K562 (cell line): ENCODE measurements around the gene BCL2L13. TPM values are rescaled to one million over a fixed set of nuclear protein-coding genes. Genes with fewer than 3 reads are reported as not detected.
A peak's percentile ranks its signal among the peaks of the same experiment; 100 is the strongest.

Experiments
- ARNT ChIP-seq, 2 experiments: fragments of 450-650 bp; IDR thresholded peaks; 2 replicates each; pipeline ENCODE4 v1.6.1; 2016; ENCODE audit warnings: mild to moderate bottlenecking in 1 of 2
- BMI1 ChIP-seq: fragments of 150-350 bp; IDR thresholded peaks from 2 replicates; pipeline ENCODE4 v1.6.1; 2014; ENCODE audit warnings: low read length
- EP300 ChIP-seq: IDR thresholded peaks from 2 replicates; pipeline ENCODE4 v1.6.1; 2012; ENCODE audit warnings: low read length, improper control_type of control experiment
- FOXA3 ChIP-seq, 2 experiments: fragments of 450-650 bp in 1 of 2; sonication (generic) in 1 of 2; formaldehyde crosslinking; IDR thresholded peaks in 1 of 2; conservative IDR thresholded peaks in 1 of 2; 2 replicates each; pipeline versions ENCODE4 v1.4.0 to v1.8.0; 2020 to 2022; ENCODE audit warnings: mild to moderate bottlenecking in 2 of 2, missing genetic modification reagents in 1 of 2
- FOXK1 ChIP-seq: sonication (generic); formaldehyde crosslinking; IDR thresholded peaks from 2 replicates; pipeline ENCODE4 v1.8.0; 2022; ENCODE audit warnings: missing genetic modification reagents, mild to moderate bottlenecking, borderline replicate concordance
- POU5F1 ChIP-seq: fragments of 150-350 bp; IDR thresholded peaks from 2 replicates; pipeline ENCODE4 v1.6.1; 2014; ENCODE audit warnings: borderline replicate concordance, low read length, low read depth, mild to moderate bottlenecking; ENCODE audit not compliant: partially characterized antibody
- PURB ChIP-seq: sonication (generic); formaldehyde crosslinking; IDR thresholded peaks from 2 replicates; pipeline ENCODE4 v1.9.0; 2021; ENCODE audit warnings: low read depth, mild to moderate bottlenecking, missing genetic modification reagents
- RB1 ChIP-seq: fragments of 450-650 bp; IDR thresholded peaks from 2 replicates; pipeline ENCODE4 v1.6.1; 2017; ENCODE audit warnings: low read depth, mild to moderate bottlenecking
- RBFOX2 ChIP-seq: fragments of 200-400 bp; formaldehyde crosslinking; IDR thresholded peaks from 2 replicates; pipeline ENCODE4 v1.6.1; 2017; ENCODE audit warnings: low read depth, mild to moderate bottlenecking, low read length, moderate library complexity
- SMAD4 ChIP-seq: fragments of 250-450 bp; sonication (Bioruptor Pico); conservative IDR thresholded peaks from 2 replicates; pipeline ENCODE4 v1.8.0; 2021; ENCODE audit warnings: inconsistent platforms, mild to moderate bottlenecking, moderate library complexity
- SPI1 ChIP-seq: IDR thresholded peaks from 2 replicates; pipeline ENCODE4 v1.6.1; 2011; ENCODE audit warnings: low read depth, low read length, control low read depth, borderline replicate concordance
- ZBTB1 ChIP-seq: sonication (generic); formaldehyde crosslinking; IDR thresholded peaks from 2 replicates; pipeline ENCODE4 v1.8.1; 2023; ENCODE audit warnings: missing genetic modification reagents, low read depth, mild to moderate bottlenecking, borderline replicate concordance
- ZNF239 ChIP-seq: fragments of 250-450 bp; sonication (Bioruptor Pico); IDR thresholded peaks from 2 replicates; pipeline ENCODE4 v1.4.0; 2020; ENCODE audit warnings: mild to moderate bottlenecking
- polyA plus RNA-seq, 8 experiments: library from polyadenylated mRNA; depleted of rRNA in 4 of 8; stranded (reverse) in 5 of 8; unstranded in 3 of 8; fragments of >200 nt; fragmentation: Nextera tagmentation in 2 of 8; fragmentation: Illumina TruSeq in 1 of 8; extraction: Ambion mirVana in 2 of 8; extraction: Trizol in 1 of 8; gene quantifications; 2 replicates each; pipeline versions ENCODE4 v1.2.1 to v1.2.3, GENCODE V29; 2011 to 2014; ENCODE audit warnings: inconsistent platforms in 1 of 8, missing spikeins in 1 of 8
- total RNA-seq, 7 experiments: library from RNA; depleted of rRNA in 6 of 7; stranded (reverse); fragments of >200 nt in 6 of 7; fragmentation: Illumina TruSeq in 2 of 7; extraction: Trizol in 2 of 7; gene quantifications; 2 replicates each; pipeline versions ENCODE4 v1.2.1 to v1.2.3, GENCODE V29; 2011 to 2021; ENCODE audit warnings: low replicate concordance in 1 of 7
- TF ChIP-seq, protein P1 (sequence below): conservative IDR thresholded peaks from 2 replicates; pipeline ENCODE4 v1.6.1; 2011; ENCODE audit warnings: low read depth, mild to moderate bottlenecking, low read length; ENCODE audit not compliant: control insufficient read depth
- TF ChIP-seq, protein P2 (sequence below): fragments of 450-650 bp; IDR thresholded peaks from 2 replicates; pipeline ENCODE4 v1.6.1; 2017; ENCODE audit warnings: antibody characterized with exemption
- TF ChIP-seq, protein P3 (sequence below): fragments of 450-650 bp; formaldehyde crosslinking; IDR thresholded peaks from 2 replicates; pipeline ENCODE4 v1.4.0; 2020; ENCODE audit warnings: mild to moderate bottlenecking, moderate library complexity
- TF ChIP-seq, protein P4 (sequence below), 2 experiments: fragments of 150-350 bp in 1 of 2; IDR thresholded peaks; 2 replicates each; pipeline ENCODE4 v1.6.1; 2012 to 2016; ENCODE audit warnings: low read depth in 2 of 2, low read length in 2 of 2, mild to moderate bottlenecking in 1 of 2, moderate library complexity in 1 of 2
- TF ChIP-seq, protein P5 (sequence below): fragments of 450-650 bp; formaldehyde crosslinking; IDR thresholded peaks from 2 replicates; pipeline ENCODE4 v1.4.0; 2020; ENCODE audit warnings: mild to moderate bottlenecking

BCL2L13 gene
- total and polyA plus RNA-seq, 9 of the 15 experiments (the other 6 are each of a cell fraction or from before 2014, with no cell fraction given) = 41.5 to 63.4 (median 56.5) TPM

DNA sequence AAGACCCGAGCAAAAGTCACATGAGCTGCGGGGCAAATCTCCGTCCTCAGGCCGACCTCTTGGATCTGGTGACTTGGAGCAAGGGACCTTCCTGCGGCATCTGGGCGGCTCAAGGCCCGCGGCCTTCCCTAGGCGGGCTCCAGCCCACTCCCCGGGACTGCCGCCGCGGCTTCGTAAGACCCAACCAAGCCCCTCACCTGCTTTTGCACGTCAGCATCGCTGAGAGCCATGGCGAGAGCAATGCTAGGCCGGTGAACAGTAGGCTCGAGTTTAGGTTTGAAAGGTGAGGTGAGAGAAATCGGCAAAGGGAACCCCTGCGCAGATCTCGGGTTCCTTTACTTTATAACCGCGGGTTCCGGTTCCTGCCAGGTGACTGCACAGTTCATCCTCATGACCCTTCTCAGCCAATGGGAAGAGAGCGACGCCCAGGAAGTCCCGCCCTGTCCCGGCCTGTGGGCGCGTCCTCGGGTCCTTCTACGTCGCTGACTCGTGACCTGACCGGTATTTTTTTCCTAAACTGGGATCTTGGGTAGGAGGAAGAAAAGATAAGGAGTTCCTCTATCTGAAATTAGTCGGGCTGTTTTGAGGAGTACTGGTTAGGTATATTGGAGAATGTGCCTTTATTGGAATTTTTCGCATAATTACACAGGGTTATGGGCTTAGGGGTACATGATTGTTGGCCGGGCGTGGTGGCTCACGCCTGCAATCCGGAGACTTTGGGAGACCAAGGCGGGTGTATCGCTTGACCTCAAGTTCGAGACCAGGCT lies 10.0 kb upstream of the BCL2L13 start, which contains the start of gene ATP6V1E1 (continued):
- TF ChIP-seq ARNT (IDR thresholded peaks at IDR 0.05) (no peak; a peak in 2 of 4 replicates), POU5F1 (no peak), FOXK1 (CRISPR knock-in tag) (no peak), SMAD4 (CRISPR knock-in tag) (no peak), RB1 (no peak), ZNF239 (CRISPR knock-in tag) (no peak), EP300 (peak; percentile 73), BMI1 (no peak), SPI1 (peak; percentile 71), RBFOX2 (peak; percentile 85), FOXA3 (CRISPR knock-in tag; conservative IDR thresholded peaks at IDR 0.05 in 1 of 2, IDR thresholded peaks at IDR 0.05 in 1 of 2) (no peak), PURB (CRISPR knock-in tag) (no peak), ZBTB1 (no peak)
- TF ChIP-seq, protein P1, sequence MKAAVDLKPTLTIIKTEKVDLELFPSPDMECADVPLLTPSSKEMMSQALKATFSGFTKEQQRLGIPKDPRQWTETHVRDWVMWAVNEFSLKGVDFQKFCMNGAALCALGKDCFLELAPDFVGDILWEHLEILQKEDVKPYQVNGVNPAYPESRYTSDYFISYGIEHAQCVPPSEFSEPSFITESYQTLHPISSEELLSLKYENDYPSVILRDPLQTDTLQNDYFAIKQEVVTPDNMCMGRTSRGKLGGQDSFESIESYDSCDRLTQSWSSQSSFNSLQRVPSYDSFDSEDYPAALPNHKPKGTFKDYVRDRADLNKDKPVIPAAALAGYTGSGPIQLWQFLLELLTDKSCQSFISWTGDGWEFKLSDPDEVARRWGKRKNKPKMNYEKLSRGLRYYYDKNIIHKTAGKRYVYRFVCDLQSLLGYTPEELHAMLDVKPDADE = peak; percentile 45
- TF ChIP-seq, protein P2, sequence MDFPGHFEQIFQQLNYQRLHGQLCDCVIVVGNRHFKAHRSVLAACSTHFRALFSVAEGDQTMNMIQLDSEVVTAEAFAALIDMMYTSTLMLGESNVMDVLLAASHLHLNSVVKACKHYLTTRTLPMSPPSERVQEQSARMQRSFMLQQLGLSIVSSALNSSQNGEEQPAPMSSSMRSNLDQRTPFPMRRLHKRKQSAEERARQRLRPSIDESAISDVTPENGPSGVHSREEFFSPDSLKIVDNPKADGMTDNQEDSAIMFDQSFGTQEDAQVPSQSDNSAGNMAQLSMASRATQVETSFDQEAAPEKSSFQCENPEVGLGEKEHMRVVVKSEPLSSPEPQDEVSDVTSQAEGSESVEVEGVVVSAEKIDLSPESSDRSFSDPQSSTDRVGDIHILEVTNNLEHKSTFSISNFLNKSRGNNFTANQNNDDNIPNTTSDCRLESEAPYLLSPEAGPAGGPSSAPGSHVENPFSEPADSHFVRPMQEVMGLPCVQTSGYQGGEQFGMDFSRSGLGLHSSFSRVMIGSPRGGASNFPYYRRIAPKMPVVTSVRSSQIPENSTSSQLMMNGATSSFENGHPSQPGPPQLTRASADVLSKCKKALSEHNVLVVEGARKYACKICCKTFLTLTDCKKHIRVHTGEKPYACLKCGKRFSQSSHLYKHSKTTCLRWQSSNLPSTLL = no peak
- TF ChIP-seq, protein P3, sequence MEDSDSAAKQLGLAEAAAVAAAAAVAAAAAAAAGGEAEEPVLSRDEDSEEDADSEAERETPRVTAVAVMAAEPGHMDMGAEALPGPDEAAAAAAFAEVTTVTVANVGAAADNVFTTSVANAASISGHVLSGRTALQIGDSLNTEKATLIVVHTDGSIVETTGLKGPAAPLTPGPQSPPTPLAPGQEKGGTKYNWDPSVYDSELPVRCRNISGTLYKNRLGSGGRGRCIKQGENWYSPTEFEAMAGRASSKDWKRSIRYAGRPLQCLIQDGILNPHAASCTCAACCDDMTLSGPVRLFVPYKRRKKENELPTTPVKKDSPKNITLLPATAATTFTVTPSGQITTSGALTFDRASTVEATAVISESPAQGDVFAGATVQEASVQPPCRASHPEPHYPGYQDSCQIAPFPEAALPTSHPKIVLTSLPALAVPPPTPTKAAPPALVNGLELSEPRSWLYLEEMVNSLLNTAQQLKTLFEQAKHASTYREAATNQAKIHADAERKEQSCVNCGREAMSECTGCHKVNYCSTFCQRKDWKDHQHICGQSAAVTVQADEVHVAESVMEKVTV (CRISPR knock-in tag) = no peak
- TF ChIP-seq, protein P4, sequence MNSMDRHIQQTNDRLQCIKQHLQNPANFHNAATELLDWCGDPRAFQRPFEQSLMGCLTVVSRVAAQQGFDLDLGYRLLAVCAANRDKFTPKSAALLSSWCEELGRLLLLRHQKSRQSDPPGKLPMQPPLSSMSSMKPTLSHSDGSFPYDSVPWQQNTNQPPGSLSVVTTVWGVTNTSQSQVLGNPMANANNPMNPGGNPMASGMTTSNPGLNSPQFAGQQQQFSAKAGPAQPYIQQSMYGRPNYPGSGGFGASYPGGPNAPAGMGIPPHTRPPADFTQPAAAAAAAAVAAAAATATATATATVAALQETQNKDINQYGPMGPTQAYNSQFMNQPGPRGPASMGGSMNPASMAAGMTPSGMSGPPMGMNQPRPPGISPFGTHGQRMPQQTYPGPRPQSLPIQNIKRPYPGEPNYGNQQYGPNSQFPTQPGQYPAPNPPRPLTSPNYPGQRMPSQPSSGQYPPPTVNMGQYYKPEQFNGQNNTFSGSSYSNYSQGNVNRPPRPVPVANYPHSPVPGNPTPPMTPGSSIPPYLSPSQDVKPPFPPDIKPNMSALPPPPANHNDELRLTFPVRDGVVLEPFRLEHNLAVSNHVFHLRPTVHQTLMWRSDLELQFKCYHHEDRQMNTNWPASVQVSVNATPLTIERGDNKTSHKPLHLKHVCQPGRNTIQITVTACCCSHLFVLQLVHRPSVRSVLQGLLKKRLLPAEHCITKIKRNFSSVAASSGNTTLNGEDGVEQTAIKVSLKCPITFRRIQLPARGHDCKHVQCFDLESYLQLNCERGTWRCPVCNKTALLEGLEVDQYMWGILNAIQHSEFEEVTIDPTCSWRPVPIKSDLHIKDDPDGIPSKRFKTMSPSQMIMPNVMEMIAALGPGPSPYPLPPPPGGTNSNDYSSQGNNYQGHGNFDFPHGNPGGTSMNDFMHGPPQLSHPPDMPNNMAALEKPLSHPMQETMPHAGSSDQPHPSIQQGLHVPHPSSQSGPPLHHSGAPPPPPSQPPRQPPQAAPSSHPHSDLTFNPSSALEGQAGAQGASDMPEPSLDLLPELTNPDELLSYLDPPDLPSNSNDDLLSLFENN (IDR thresholded peaks at IDR 0.05; ENCODE audit: low read depth in 2 of 2, low read length in 2 of 2) = no peak
- TF ChIP-seq, protein P5, sequence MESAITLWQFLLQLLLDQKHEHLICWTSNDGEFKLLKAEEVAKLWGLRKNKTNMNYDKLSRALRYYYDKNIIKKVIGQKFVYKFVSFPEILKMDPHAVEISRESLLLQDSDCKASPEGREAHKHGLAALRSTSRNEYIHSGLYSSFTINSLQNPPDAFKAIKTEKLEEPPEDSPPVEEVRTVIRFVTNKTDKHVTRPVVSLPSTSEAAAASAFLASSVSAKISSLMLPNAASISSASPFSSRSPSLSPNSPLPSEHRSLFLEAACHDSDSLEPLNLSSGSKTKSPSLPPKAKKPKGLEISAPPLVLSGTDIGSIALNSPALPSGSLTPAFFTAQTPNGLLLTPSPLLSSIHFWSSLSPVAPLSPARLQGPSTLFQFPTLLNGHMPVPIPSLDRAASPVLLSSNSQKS (CRISPR knock-in tag) = no peak
